GM18502 (cell line): ENCODE data around the gene DBF4.
"Not testable (repeated sequence)": the region's sequence is repeated elsewhere in the genome, so short reads cannot be mapped to it uniquely, and the experiment has no call there.

Source experiments
- ATAC-seq: cut with Tn5 transposase; IDR thresholded peaks from one replicate; pipeline ENCODE4 v1.9.1; 2021; ENCODE audit warnings: mild to moderate bottlenecking; ENCODE audit not compliant: unreplicated experiment, poor library complexity

Gene DBF4, protein sequence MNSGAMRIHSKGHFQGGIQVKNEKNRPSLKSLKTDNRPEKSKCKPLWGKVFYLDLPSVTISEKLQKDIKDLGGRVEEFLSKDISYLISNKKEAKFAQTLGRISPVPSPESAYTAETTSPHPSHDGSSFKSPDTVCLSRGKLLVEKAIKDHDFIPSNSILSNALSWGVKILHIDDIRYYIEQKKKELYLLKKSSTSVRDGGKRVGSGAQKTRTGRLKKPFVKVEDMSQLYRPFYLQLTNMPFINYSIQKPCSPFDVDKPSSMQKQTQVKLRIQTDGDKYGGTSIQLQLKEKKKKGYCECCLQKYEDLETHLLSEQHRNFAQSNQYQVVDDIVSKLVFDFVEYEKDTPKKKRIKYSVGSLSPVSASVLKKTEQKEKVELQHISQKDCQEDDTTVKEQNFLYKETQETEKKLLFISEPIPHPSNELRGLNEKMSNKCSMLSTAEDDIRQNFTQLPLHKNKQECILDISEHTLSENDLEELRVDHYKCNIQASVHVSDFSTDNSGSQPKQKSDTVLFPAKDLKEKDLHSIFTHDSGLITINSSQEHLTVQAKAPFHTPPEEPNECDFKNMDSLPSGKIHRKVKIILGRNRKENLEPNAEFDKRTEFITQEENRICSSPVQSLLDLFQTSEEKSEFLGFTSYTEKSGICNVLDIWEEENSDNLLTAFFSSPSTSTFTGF

GRCh38 chr7:87876040-87876868, at the start of gene DBF4, which contains the start of gene SLC25A40:
TSS of gene DBF4 (plus strand) at chr7:87876493. CDS start at chr7:87876733, 240 bp downstream.
TSS of gene SLC25A40 (minus strand) at chr7:87876360. CDS start at chr7:87858727, 17,633 bp downstream.
- ATAC-seq = peak; percentile 90

DNA sequence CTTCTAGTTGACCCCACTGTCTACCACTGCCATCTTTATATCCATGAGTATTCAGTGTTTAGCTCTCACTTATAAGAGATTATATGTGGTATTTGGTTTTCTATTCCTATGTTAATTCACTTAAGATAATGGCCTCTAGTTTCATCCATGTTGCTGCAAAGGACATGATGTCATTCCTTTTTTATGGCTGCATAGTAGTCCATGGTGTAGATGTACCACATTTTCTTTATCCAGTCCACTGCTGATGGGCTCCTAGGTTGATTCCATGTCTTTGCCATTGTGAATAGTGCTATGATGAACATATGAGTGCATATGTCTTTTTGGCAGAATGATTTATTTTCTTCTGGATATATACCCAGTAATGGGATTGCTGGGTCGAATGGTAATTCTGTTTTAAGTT, 47.9 kb upstream of the DBF4 start:
- not testable (repeated sequence) for ATAC-seq

GRCh38 chr7:87831097-87831496, 45.2 kb upstream of the DBF4 start:
- ATAC-seq = no peak

DNA sequence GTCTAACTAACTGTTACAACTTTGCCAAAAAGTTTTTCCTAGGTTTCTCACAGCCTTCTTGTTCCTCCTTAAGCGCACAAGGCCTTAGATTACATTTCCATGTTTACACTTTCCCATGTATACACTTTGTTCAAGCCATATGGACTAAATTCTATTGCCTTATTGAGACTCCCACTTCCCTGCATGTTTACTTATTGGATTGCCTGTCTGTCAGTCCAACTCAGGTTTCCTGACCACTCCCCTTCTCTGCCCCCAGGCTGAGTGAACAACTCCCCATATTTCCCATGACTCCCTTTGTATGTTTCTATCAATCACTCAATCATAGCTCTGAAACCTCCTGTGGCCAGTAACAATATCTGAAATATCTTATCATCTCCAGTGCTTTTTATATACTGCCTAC, 43.2 kb upstream of the DBF4 start:
- no peak for ATAC-seq

DNA sequence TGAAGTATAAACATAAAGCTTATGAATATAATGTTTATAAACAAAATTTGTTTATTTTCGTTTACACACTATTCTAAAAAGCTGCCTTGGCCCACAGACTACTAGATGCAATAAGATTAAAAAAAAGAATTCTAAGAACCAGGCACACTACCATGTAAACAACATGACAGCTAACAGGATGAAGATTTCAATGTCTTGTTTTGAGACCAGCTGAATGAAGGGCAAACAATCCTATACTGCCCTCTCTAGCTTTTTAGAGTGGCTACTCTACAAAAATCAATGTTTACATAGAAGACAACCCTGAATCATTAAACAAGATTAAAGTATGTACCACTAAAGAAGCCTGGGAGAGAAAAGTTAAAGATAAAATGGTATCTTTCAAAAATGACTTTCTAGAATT, 38.7 kb upstream of the DBF4 start:
- no peak for ATAC-seq

GRCh38 chr7:87850836-87851593, 25.3 kb upstream of the DBF4 start:
- ATAC-seq = no peak

DNA sequence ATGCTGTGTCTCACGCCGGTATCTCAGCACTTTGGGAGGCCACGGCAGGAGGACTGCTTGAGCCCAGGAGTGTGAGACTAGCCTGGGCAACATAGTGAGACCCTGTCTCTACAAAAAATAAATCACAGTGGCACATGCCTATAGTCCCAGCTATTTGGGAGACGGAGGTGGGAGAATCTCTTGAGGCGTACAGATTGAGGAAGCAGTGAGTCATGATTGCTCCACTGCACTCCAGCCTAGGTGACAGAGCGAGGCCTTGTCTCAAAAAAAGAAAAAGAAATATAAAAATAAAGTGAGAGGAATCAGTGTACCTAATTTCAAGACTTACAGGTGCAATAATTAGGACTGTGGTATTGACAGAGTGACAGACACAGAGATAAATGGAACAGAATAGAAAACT, 24.0 kb upstream of the DBF4 start:
- ATAC-seq = no peak

DNA sequence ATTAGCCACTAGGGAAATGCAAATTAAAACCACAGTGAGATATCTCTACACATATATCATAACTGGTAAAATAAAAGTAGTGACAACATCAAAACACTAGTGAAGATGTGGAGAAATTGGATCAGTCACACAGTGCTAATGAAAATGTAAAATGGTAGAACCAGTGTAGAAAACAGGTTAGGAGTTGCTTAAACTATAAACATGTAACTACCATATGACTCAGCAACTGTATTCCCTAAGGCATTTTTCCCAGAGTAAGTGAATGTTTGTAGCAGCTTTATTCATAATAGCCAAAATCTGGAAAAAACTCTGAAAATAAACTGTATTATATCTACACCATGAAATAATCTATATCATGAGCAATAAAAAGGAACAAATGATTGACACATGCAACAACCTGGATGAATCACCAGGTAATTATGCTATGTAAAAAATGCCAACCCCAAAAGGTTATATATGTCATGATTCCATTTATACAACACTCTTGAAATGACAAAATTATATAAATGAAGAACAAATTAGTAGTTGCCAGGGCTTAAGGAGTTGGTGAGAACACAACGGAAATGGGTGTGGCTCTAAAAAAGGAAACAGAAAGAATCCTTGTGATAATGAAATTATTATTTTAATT, 22.9 kb upstream of the DBF4 start:
- ATAC-seq = no peak

GRCh38 chr7:87858417-87859100, 17.7 kb upstream of the DBF4 start:
- ATAC-seq = no peak

GRCh38 chr7:87866089-87866488, 10.2 kb upstream of the DBF4 start:
- no peak for ATAC-seq

DNA sequence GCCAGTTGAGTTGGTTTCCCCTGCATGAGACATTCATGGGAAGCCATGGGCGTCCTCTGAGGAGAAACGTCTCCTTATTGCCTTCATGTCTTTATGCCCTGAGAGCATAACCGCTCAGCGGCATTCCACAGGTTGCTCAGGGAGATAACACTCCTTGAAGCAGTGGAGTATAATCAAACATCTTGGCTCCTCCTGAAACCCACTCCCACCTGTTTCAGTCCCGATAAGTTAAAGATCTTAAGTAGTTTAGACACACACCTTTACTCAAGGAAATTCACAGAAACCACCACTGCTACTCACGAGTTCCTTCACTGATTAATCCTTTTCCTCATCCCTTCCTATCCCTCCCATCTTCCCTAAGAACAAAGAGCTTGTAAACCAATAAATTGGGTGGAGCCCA, 9.8 kb upstream of the DBF4 start:
- ATAC-seq = not testable (repeated sequence)

GRCh38 chr7:87870471-87870870, 5.8 kb upstream of the DBF4 start:
- ATAC-seq = no peak

GRCh38 chr7:87872346-87872745, 3.9 kb upstream of the DBF4 start:
- no peak for ATAC-seq

DNA sequence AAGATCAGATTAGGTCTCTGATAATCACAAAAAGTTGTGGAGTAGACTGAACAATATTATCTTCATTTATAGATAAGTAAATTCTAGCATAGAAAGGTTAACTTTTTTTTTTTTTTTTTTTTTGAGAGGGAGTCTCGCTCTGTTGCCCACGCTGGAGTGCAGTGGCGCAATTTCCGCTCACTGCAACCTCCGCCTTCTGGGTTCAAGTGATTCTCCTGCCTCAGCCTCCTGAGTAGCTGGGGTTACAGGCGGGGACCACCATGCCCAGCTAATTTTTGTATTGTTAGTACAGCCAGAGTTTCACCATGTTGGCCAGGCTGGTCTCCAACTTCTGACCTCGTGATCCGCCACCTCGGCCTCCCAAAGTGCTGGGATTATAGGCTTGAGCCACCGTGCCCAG, 3.0 kb upstream of the DBF4 start:
- ATAC-seq = not testable (repeated sequence)

DNA sequence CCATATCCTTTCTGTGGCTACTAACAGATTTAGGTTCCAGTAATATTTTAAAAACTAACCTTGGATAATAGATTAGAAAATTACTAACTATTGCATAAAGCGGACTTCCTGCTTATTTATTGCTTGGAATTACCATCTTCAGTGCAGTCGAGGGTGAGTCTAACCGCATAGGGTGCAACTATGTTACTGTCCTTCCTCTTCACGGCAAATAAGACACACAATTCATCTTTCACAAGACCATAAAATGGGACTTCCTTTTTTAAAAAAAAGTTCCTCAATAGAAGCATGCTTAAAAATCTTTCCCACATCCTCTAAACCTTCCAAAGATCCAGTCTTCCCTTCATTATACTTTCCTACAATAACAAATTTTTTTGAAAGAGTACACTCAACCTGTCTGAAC, 2.2 kb upstream of the DBF4 start:
- ATAC-seq = no peak

DNA sequence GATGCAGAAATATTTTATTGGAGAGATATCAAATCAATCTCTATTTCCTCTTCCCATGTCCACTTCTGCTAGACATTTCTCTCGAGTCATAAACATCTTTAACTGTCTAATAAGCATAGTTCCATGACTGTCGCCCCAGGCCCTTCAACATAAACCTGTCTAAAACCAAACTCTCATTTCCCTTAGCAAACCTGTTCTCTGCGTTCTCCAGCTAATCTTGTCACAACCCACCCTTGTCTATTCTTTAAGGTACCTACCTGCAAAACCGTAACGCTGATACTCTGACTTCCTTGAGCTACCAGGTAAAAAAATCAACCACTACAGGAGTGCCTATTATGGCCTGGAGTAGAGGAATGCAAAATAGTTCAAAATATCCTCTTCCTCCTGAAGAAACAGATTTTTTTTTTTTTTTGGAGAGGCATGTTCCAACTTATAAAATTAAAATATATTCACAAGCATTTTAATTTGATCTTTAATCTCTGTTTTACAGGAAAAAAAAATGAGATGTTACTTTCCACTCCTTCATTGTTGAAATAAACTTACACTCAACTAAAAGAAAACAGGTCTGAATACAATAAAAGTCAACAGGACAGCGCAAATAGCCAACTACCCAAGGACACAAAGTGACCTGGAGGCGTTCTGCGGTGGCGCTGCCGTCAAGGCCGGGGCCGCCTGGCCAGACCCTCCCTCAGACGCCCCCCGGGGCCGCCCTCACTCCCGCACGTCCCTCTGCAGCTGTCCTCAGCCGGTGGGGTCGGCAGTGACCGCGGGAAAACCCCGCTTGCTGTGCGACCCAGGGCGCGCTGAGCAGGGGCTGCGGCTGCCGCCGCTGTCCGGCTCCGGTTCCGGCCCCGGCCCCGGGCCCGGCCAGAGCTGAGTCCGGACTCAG, 898 bp upstream of the DBF4 start:
- peak; percentile 23 for ATAC-seq

DNA sequence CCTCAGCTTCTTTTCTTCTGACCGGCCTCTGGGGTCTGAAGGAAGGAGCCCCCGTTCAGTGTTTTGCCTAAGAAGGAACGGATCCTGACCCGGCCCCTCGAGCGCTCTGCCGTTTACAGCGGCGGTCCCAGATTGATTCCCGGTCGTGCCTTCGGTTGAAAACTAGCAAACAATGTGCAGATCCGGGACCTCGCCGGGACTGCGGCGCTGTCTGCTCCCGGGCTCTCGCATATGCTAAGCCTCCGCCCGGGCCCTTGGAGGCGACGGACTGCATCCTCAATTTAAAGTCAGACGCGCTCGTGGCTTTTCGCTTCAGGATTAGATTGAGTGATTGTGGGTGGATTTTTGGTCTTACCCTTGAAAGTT, 559 bp downstream of the DBF4 start:
- ATAC-seq = peak; percentile 8

DNA sequence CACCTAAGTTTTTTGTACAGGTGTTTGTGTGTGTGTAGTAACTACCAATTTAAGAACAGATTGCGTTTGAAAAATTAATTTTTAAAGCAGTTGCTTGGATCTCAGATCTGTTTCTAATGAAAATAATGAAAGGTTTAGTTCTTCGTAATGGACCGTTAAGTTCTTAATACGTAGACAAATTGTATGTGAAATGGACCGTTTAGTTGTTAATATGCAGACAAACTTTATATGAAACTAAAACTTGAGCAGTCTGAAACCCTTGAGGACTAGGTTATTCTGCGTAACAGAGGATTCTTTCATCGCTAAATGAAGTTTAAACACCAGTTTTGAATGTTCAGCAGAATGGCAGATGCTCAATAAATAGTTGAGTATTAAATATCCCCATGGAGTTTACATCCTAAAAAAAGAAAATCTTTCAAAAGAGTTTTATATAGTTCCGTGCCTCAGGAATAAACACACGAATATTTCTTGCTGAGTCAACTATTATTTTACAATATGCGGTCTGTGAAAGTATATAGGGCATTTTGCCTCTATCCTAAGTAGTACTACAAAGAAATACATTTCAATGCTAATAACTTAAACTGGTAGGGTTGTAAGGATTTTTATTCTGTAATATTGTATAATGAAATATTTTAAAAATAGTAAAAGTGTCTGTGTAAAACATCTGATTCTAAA, 1.2 kb downstream of the DBF4 start:
- ATAC-seq = no peak
